ENCODE data around the gene HMGCLL1. TPM values are rescaled to one million over a fixed set of nuclear protein-coding genes. Genes with fewer than 3 reads are reported as not detected.

The HMGCLL1 gene
- total and polyA plus RNA-seq, 4 donors = 0.24 to 0.93 (median 0.66) TPM

DNA sequence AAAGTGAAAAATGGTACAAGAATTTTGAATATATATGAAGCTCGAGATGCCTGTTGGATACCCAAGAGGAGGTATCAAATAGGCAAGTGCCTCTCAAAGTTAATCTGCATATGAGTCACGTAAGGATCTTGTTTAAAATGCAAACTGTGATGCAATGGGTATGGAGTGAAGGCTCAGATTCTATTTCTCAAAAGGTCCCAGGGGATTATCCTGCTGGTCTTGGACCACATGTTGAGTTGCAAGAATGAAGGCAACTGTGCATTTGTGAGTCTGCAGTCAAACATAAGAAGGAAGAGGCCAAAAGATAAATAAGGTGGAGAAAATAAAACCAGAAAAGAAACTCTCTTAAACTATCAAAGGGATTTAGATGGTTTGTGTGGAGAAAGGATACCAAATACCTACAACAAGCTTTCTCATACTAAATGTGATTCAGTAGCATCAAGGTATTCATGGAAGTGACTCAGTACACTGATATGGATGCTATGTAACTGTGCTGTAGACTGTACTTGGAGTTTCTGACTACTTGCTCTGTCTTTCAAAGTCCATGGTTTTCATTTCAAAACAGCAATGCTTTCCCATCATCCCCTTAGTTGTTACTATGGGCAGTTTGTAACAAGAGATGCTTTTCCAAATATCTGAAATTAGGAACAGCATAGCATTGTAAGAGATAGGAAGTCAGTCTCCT is 145.4 kb downstream of the HMGCLL1 start:
- Histone ChIP-seq H3K27ac (ENCODE audit: low read depth in 1 of 2, low read length in 2 of 2) (no peak overlapping the region), H3K36me3 (ENCODE audit: control insufficient read depth in 4 of 4, insufficient read depth in 3 of 4, low read depth in 1 of 4, low read length in 3 of 4) (no peaks in the 10 kb centered on the region), H3K9me3 (ENCODE audit: control insufficient read depth in 4 of 4, low read length in 3 of 4) (no peaks in the 10 kb centered on the region), H3K27me3 (ENCODE audit: control insufficient read depth in 4 of 4, insufficient read depth in 4 of 4, low read length in 3 of 4) (peaks cover 0 to 6% (median 0%) of the 10 kb centered on the region in 4 donors), H3K9ac (ENCODE audit: low read depth in 1 of 2, low read length in 2 of 2) (no peak overlapping the region), H3K4me3 (ENCODE audit: low read depth in 1 of 3, low read length in 3 of 3) (no peak overlapping the region), H3K4me1 (ENCODE audit: control insufficient read depth in 4 of 4, insufficient read depth in 4 of 4, low read length in 3 of 4) (no peaks in the 10 kb centered on the region)
- WGBS = 42% methylated on average over 2 of the region's 2 CpGs
- TF ChIP-seq HNF4A (conservative IDR thresholded peaks at IDR 0.05) = no peak
- TF ChIP-seq GABPA (IDR thresholded peaks at IDR 0.05 in 1 of 2, conservative IDR thresholded peaks at IDR 0.05 in 1 of 2) = no peak
- TF ChIP-seq, protein P1, sequence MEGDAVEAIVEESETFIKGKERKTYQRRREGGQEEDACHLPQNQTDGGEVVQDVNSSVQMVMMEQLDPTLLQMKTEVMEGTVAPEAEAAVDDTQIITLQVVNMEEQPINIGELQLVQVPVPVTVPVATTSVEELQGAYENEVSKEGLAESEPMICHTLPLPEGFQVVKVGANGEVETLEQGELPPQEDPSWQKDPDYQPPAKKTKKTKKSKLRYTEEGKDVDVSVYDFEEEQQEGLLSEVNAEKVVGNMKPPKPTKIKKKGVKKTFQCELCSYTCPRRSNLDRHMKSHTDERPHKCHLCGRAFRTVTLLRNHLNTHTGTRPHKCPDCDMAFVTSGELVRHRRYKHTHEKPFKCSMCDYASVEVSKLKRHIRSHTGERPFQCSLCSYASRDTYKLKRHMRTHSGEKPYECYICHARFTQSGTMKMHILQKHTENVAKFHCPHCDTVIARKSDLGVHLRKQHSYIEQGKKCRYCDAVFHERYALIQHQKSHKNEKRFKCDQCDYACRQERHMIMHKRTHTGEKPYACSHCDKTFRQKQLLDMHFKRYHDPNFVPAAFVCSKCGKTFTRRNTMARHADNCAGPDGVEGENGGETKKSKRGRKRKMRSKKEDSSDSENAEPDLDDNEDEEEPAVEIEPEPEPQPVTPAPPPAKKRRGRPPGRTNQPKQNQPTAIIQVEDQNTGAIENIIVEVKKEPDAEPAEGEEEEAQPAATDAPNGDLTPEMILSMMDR (IDR thresholded peaks at IDR 0.05; ENCODE audit: low read depth, low read length, missing input control) = no peak
- no peak for TF ChIP-seq TAF1 (conservative IDR thresholded peaks at IDR 0.05)
- TF ChIP-seq HNF4G (IDR thresholded peaks at IDR 0.05) = no peak
- TF ChIP-seq, protein P2, sequence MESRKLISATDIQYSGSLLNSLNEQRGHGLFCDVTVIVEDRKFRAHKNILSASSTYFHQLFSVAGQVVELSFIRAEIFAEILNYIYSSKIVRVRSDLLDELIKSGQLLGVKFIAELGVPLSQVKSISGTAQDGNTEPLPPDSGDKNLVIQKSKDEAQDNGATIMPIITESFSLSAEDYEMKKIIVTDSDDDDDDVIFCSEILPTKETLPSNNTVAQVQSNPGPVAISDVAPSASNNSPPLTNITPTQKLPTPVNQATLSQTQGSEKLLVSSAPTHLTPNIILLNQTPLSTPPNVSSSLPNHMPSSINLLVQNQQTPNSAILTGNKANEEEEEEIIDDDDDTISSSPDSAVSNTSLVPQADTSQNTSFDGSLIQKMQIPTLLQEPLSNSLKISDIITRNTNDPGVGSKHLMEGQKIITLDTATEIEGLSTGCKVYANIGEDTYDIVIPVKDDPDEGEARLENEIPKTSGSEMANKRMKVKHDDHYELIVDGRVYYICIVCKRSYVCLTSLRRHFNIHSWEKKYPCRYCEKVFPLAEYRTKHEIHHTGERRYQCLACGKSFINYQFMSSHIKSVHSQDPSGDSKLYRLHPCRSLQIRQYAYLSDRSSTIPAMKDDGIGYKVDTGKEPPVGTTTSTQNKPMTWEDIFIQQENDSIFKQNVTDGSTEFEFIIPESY (IDR thresholded peaks at IDR 0.05) = no peak
- TF ChIP-seq RXRA (IDR thresholded peaks at IDR 0.05) = no peak
- TF ChIP-seq JUND (IDR thresholded peaks at IDR 0.05) = no peak
- TF ChIP-seq FOXA1 (IDR thresholded peaks at IDR 0.05) = no peak
- TF ChIP-seq, protein P3, sequence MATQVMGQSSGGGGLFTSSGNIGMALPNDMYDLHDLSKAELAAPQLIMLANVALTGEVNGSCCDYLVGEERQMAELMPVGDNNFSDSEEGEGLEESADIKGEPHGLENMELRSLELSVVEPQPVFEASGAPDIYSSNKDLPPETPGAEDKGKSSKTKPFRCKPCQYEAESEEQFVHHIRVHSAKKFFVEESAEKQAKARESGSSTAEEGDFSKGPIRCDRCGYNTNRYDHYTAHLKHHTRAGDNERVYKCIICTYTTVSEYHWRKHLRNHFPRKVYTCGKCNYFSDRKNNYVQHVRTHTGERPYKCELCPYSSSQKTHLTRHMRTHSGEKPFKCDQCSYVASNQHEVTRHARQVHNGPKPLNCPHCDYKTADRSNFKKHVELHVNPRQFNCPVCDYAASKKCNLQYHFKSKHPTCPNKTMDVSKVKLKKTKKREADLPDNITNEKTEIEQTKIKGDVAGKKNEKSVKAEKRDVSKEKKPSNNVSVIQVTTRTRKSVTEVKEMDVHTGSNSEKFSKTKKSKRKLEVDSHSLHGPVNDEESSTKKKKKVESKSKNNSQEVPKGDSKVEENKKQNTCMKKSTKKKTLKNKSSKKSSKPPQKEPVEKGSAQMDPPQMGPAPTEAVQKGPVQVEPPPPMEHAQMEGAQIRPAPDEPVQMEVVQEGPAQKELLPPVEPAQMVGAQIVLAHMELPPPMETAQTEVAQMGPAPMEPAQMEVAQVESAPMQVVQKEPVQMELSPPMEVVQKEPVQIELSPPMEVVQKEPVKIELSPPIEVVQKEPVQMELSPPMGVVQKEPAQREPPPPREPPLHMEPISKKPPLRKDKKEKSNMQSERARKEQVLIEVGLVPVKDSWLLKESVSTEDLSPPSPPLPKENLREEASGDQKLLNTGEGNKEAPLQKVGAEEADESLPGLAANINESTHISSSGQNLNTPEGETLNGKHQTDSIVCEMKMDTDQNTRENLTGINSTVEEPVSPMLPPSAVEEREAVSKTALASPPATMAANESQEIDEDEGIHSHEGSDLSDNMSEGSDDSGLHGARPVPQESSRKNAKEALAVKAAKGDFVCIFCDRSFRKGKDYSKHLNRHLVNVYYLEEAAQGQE (IDR thresholded peaks at IDR 0.05) = no peak
- TF ChIP-seq, protein P4, sequence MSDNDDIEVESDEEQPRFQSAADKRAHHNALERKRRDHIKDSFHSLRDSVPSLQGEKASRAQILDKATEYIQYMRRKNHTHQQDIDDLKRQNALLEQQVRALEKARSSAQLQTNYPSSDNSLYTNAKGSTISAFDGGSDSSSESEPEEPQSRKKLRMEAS (IDR thresholded peaks at IDR 0.05) = no peak
- TF ChIP-seq FOXA2 (IDR thresholded peaks at IDR 0.05) = no peak
- no peak for TF ChIP-seq NR2F2 (IDR thresholded peaks at IDR 0.05)
- TF ChIP-seq EGR1 (IDR thresholded peaks at IDR 0.05; ENCODE audit: low read depth in 2 of 2) = no peak
- TF ChIP-seq YY1 (IDR thresholded peaks at IDR 0.05) = no peak
- TF ChIP-seq RAD21 (IDR thresholded peaks at IDR 0.05) = no peak
- TF ChIP-seq, protein P5, sequence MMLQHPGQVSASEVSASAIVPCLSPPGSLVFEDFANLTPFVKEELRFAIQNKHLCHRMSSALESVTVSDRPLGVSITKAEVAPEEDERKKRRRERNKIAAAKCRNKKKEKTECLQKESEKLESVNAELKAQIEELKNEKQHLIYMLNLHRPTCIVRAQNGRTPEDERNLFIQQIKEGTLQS (IDR thresholded peaks at IDR 0.05) = no peak
- no peak for TF ChIP-seq SP1 (IDR thresholded peaks at IDR 0.05)
- DNase-seq (ENCODE audit: low spot score) = no peak
